HAP-1 (cell line): Measurements from ENCODE around the gene SLC5A11.
"Not testable (repeated sequence)": the region's sequence is repeated elsewhere in the genome, so short reads cannot be mapped to it uniquely, and the experiment has no call there.

Experiments used
- DNase-seq, 2 experiments: peaks; one replicate each; pipeline ENCODE4 v3.0.0-alpha.2; 2016 to 2020; ENCODE audit warnings: low spot score in 2 of 2
- H3K27me3 ChIP-seq: fragments of 250-450 bp; sonication (Bioruptor Pico); 2 replicates; pipeline ENCODE4 v1.5.1; 2020; ENCODE audit warnings: low read depth, mild to moderate bottlenecking, moderate library complexity
- H3K36me3 ChIP-seq: fragments of 250-450 bp; sonication (Bioruptor Pico); replicated peaks from 2 replicates; pipeline ENCODE4 v1.5.1; 2020; ENCODE audit warnings: mild to moderate bottlenecking
- H3K4me1 ChIP-seq: fragments of 250-450 bp; sonication (Bioruptor Pico); 2 replicates; pipeline ENCODE4 v1.5.1; 2020; ENCODE audit warnings: mild to moderate bottlenecking
- H3K4me3 ChIP-seq: fragments of 250-450 bp; sonication (Bioruptor Pico); 2 replicates; pipeline ENCODE4 v1.5.1; 2020; ENCODE audit warnings: mild to moderate bottlenecking, moderate library complexity
- H3K9me3 ChIP-seq: fragments of 250-450 bp; sonication (Bioruptor Pico); 2 replicates; pipeline ENCODE4 v1.5.1; 2020; ENCODE audit warnings: mild to moderate bottlenecking, moderate library complexity
- in situ Hi-C: fragments of 300-500 bp; cut with MboI; formaldehyde crosslinking; loops from 3 replicates; pipeline ENCODE4 v1.14.3; 2020; ENCODE audit warnings: low sequenced_read_pairs, inconsistent platforms, mixed read lengths

The SLC5A11 gene, protein sequence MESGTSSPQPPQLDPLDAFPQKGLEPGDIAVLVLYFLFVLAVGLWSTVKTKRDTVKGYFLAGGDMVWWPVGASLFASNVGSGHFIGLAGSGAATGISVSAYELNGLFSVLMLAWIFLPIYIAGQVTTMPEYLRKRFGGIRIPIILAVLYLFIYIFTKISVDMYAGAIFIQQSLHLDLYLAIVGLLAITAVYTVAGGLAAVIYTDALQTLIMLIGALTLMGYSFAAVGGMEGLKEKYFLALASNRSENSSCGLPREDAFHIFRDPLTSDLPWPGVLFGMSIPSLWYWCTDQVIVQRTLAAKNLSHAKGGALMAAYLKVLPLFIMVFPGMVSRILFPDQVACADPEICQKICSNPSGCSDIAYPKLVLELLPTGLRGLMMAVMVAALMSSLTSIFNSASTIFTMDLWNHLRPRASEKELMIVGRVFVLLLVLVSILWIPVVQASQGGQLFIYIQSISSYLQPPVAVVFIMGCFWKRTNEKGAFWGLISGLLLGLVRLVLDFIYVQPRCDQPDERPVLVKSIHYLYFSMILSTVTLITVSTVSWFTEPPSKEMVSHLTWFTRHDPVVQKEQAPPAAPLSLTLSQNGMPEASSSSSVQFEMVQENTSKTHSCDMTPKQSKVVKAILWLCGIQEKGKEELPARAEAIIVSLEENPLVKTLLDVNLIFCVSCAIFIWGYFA

DNA sequence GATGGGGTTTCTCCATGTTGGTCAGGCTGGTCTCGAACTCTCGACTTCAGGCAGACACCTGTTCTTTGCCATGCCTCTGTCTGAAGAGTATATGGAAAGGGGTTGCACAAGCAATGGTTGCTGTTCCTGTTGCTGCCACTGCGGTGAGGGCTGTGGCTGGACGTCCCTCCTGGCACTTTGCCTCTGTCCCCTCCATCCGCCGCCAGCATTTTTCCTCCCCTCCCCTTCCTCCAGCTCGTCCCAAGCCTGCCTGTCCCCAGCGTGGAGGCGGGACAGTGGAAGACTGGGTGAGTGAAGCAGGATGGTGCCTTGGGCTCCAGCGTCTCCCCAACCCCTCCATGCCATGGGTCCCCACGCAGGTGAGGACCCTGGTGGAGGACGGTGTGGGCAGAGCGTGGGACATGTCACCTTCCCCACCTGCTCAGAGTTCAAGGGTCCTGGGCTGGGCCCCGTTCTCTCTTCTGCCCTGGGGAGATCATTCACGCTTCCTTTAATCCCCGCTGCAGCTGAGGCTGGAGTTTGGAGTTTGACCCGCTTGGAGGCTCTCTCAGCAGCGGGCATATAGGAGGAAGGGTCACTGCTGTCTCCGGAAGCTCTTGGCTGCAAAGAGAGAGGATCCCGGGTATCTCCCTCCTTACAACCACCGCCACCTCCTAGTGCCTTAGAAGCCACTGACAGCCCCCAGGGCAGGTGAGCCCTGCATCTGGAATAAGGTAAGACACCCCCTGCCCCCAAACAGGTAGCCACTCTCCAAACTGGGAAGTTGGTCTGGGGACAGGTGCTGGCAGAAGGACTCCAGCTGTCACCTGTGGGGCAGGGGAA, at the start of gene SLC5A11:
Gene SLC5A11, plus strand, starts transcription at position 238 of the 822 bp plus-strand sequence. CDS start 12,681 bp downstream, outside the sequence.
- no peak for DNase-seq
- in situ Hi-C loops = no loop called here
- H3K36me3 ChIP-seq = no peaks in the 10 kb centered on the region
- no peaks in the 10 kb centered on the region for H3K27me3 ChIP-seq
- no peaks in the 10 kb centered on the region for H3K9me3 ChIP-seq
- no peaks in the 10 kb centered on the region for H3K4me1 ChIP-seq
- no peak within 1 kb of the TSS for H3K4me3 ChIP-seq

DNA sequence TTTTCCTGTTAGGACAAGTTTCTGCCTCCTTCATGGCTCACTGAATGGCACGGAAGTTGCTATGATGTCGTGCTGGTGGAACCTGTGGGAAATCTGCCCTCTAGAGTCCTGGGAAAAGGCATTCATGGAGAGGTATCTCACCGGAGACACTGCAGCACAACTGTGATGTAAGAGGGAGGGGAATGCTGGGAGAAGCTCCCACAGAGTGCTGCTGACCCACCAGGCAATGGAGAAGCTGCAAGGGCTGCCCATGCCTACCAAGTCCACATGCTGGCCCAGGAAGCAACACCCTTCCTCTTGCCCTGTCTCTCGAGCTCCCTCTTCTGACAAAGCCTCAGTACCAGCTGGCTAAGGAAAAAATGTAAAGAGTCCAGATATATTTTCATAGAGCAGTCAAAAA, 45.2 kb upstream of the SLC5A11 start:
- H3K4me1 ChIP-seq = no peaks in the 10 kb centered on the region
- in situ Hi-C loops = no loop called here
- H3K36me3 ChIP-seq = peaks cover 88% of the 10 kb centered on the region
- no peaks in the 10 kb centered on the region for H3K27me3 ChIP-seq
- H3K9me3 ChIP-seq = no peaks in the 10 kb centered on the region
- DNase-seq = peak in 1 of 2 experiments; percentile 19
- no peak overlapping the region for H3K4me3 ChIP-seq

DNA sequence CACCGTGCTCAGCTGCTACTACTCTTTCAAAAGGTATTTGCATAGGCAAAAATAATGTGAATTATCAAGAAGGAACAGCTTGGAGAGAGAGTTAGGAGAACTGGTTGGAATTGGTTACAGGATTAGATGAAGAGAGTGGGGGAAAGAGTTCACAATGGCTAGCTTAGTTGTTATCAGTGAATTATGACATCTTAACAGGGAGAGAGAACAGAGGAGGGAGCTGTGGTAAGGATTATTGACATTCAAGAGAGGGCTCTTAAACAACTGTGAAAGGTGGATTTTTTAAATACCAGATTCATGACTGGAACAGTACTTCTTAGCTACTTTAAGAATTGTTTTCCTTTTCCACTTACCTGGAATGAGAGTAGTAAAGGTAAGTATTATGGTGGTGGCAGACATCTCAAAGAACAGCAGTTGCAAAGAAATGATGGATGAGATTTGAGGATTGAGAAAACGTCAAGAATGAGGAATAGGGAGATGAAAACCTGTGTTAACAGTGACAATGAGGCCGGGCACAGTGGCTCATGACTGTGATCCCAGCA, 43.9 kb upstream of the SLC5A11 start:
- Histone ChIP-seq H3K36me3 (peaks cover 89% of the 10 kb centered on the region), H3K4me1 (no peaks in the 10 kb centered on the region), H3K27me3 (no peaks in the 10 kb centered on the region), H3K9me3 (no peaks in the 10 kb centered on the region), H3K4me3 (no peak overlapping the region)
- in situ Hi-C loops = no loop called here
- no peak for DNase-seq

DNA sequence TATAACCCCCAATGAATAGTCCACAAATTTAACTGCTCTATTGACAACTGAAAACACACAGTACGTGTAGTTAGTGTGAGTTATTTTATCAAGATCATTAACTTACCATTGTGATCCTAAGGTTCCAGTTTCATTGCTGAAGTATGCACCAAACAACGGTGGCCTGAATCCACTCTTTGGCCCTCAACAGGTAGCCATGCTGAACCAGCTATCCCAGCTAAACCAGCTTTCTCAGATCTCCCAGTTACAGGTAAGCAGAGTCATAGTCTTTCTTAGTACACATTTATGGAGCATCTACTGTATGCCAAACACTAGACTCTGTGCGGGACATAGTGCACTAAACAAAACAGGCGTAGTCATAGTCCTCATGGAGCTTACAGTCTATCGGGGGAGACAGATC, 40.3 kb upstream of the SLC5A11 start:
- DNase-seq = no peak
- H3K27me3 ChIP-seq = no peaks in the 10 kb centered on the region
- no peaks in the 10 kb centered on the region for H3K9me3 ChIP-seq
- in situ Hi-C loops = no loop called here
- no peak overlapping the region for H3K4me3 ChIP-seq
- H3K36me3 ChIP-seq = peaks cover 88% of the 10 kb centered on the region
- H3K4me1 ChIP-seq = no peaks in the 10 kb centered on the region

DNA sequence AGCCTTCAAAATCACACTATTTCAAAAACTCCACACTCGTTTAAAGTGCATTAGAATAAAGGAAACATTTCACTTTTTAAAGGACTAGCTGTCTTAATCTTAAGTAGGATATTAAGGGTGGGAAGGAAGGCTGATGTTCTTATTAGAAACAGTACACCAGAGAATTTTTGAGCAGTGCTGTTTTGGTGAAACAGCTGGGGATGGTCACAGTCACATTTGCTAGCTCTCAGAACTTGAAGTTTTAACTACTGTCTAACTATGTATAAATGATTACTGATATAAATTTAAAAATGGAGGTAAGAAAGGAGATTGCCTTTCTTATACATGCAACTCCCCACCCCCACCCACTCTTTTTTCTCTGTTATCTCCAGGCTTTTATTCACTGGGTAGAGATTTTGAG, 38.5 kb upstream of the SLC5A11 start:
- Histone ChIP-seq H3K4me1 (no peaks in the 10 kb centered on the region), H3K27me3 (no peaks in the 10 kb centered on the region), H3K36me3 (peaks cover 89% of the 10 kb centered on the region), H3K4me3 (no peak overlapping the region), H3K9me3 (no peaks in the 10 kb centered on the region)
- in situ Hi-C loops = no loop called here
- no peak for DNase-seq

DNA sequence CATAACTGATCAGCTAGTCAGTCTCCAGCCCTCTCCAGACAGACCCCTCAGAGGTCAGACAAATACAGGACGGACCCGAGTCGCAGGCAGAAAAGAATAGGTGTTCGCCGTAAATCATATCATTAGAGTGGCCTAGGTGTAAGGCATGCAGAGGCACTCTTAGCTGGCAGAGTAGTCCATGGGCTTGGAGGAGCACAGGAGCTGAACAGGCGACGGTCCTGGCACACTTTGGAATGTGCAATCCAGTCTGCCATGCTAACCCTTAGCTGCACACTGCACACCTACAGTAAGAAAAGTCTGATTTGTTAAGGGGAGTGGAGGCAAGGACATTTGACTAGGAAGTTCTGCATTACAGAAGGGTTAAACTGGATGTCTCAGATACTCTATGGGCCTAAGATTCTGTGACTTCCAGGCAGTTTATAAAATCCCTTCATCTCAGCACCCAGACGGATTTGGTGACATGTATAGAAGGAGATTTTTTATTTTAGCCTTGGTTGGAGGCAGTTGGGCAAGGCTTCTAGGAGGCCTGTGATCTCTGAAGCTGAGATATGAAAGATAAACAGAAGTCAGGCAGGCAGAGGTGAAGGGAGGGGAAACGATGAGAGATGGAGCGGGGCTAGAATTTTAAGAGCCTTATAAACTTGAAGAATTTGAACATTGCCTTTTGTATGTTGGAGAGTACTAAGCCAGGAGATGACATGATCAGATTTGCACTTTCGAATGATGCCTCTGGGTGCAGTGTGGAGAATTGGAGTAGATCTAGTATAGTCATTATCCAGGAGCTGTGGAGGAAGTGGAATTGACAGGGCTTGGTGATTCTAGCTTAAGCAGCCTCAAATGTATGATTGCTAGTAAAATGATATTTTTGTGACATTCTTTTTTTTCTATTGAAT, 34.6 kb upstream of the SLC5A11 start:
- H3K9me3 ChIP-seq = no peaks in the 10 kb centered on the region
- DNase-seq = no peak
- in situ Hi-C loops = no loop called here
- H3K27me3 ChIP-seq = no peaks in the 10 kb centered on the region
- H3K4me3 ChIP-seq = no peak overlapping the region
- peaks cover 89% of the 10 kb centered on the region for H3K36me3 ChIP-seq
- H3K4me1 ChIP-seq = no peaks in the 10 kb centered on the region

DNA sequence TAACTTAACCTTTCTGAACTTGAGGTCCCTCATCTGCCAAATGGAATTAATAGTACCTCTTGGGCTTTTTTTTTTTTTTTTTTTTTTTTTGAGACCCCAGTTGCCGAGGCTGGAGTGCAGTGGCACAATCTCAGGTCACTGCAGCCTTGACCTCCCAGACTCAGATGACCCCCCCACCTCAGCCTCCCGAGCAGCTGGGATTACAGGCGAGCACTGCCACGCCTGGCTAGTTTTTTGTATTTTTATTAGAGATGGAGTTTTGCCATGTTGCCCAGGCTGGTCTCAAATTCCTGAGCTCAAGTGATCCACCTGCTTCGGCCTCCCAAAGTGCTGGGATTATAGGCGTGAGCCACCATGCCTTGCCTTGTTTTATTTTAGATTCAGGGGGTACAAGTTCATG, 33.0 kb upstream of the SLC5A11 start:
- in situ Hi-C loops, H3K4me1 ChIP-seq, DNase-seq, H3K4me3 ChIP-seq, H3K9me3 ChIP-seq, H3K27me3 ChIP-seq: not testable (repeated sequence)
- peaks cover 88% of the 10 kb centered on the region for H3K36me3 ChIP-seq

DNA sequence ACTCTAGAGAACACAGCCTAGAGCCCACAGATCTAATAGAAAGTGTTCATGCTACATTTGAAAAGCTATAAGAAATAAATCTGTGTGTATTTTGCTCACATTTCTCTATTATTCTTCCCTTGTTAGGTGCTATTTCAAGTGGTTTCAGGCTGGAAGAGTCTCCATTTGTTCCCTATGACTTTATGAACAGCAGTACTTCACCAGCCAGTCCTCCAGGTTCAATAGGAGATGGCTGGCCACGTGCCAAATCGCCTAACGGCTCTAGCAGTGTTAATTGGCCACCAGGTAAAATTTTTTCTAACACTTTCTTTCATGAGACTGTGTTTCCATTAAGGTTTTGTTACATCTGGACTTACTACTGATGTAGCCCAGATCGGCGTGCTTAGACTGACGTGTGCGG, 30.7 kb upstream of the SLC5A11 start:
- no peak for DNase-seq
- no peaks in the 10 kb centered on the region for H3K4me1 ChIP-seq
- H3K4me3 ChIP-seq = no peak overlapping the region
- no peaks in the 10 kb centered on the region for H3K27me3 ChIP-seq
- in situ Hi-C loops = no loop called here
- no peaks in the 10 kb centered on the region for H3K9me3 ChIP-seq
- peaks cover 90% of the 10 kb centered on the region for H3K36me3 ChIP-seq

DNA sequence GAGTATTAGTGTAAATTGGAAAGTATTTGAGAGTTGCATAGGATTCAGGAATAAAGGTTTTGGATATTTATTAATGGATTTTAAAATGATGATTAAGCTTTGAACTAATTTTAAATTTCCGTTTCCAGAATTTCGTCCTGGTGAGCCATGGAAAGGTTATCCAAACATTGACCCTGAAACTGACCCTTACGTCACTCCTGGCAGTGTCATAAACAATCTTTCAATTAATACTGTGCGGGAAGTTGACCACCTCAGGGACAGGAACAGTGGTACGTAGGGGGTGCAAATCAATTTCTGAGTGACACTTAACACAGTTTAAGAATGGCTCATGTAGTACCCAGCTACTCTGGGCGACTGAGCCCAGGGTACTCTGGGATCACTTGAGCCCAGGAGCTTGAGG, 29.1 kb upstream of the SLC5A11 start:
- Histone ChIP-seq H3K4me3 (no peak overlapping the region), H3K27me3 (no peaks in the 10 kb centered on the region), H3K36me3 (peaks cover 90% of the 10 kb centered on the region), H3K9me3 (no peaks in the 10 kb centered on the region), H3K4me1 (no peaks in the 10 kb centered on the region)
- no peak for DNase-seq
- in situ Hi-C loops = no loop called here

DNA sequence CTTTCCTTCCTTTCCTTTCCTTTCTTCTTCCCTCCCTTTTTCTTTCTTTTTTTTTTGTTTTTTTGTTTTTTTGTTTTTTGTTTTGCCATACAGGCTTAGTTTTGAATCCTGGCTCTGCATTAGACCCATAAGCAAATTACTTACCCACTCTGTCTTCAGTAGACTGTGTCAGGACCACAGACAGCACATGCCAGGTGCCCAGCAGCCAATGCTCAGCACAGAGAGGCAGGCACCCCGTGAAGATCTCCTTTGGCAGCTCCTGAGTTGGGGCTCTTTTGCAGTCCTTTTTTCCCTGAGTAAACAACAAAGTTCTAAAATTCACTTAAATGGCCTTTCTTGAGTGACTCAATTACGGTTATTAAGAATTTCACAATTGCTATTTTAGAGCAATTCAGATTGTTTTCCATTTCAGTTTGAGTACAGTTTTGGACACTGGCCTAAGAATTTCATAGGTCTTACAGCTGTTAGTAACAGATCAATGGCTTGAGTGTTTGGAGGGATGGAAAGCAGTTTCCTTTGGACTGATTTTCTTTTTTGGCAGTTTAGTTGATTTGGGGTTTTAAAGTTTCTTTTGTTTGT, 26.2 kb upstream of the SLC5A11 start:
- no peak overlapping the region for H3K4me3 ChIP-seq
- no peaks in the 10 kb centered on the region for H3K9me3 ChIP-seq
- in situ Hi-C loops = no loop called here
- H3K36me3 ChIP-seq = peaks cover 90% of the 10 kb centered on the region
- H3K27me3 ChIP-seq = no peaks in the 10 kb centered on the region
- DNase-seq = no peak
- no peaks in the 10 kb centered on the region for H3K4me1 ChIP-seq

DNA sequence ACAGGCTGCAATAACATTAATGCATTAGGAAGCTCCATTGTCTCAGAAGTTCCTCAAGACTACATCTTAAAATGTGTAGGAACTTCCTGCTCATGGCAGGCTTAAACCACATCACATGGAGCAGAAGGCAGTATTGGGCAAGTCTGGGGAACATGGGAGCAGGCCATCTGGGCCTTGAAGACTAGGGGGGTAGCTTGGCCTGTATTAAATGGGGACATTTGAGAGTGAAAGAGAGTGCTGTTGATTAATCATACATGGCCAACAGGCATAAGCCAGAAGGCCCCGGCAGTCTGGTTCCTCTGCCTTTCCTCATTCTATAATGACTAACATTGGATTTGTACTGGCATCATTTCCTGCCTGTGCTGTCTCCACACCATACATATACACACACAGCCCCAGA, 25.2 kb upstream of the SLC5A11 start:
- DNase-seq = no peak
- in situ Hi-C loops = no loop called here
- Histone ChIP-seq H3K4me3 (no peak overlapping the region), H3K4me1 (no peaks in the 10 kb centered on the region), H3K9me3 (no peaks in the 10 kb centered on the region), H3K36me3 (peaks cover 85% of the 10 kb centered on the region), H3K27me3 (no peaks in the 10 kb centered on the region)

DNA sequence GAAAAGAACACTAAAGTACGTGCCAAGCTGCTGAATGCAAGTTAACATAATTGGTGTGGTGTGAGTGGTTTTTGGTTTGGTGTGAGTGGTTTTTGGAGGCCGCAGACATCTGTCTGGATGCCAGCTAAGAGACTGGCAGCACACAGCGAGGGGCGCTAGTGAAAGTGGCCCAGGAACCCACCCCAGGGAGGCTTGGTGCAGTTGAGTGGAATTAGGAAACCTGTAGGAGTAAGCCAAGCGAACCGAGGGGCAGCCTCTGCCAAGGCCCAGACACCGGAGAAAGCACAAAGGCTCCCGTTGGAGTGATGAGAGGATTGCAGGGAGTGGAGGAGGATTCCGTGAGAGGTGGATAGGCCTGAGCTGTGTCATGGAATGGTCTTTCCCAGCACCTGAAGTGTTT, 24.6 kb upstream of the SLC5A11 start:
- in situ Hi-C loops = no loop called here
- DNase-seq = no peak

DNA sequence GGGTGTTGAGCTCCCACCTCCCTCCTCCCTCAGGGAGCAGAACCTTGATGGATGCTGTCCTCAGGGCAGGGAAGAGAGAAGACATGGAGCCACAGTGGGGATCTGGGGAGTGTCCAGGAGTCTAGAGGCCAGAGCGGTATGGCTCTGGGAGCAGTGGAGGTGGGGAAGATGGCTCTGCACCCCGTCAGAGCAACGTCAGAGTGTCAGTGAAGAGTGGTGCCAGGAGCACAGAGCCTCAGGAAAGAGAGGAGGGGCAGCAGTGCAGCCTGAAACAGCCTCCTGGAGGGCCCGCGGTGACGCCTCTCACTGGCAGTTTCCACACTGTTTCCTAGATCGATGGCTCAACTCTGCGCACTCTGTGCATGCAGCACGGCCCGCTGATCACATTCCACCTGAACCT, 23.2 kb upstream of the SLC5A11 start:
- Histone ChIP-seq H3K36me3 (peaks cover 81% of the 10 kb centered on the region), H3K9me3 (no peaks in the 10 kb centered on the region), H3K4me1 (no peaks in the 10 kb centered on the region), H3K4me3 (no peak overlapping the region), H3K27me3 (no peaks in the 10 kb centered on the region)
- in situ Hi-C loops = no loop called here
- DNase-seq = no peak

More for the DNA sequence above, 24.6 kb upstream of the SLC5A11 start:
- H3K9me3 ChIP-seq = no peaks in the 10 kb centered on the region
- peaks cover 84% of the 10 kb centered on the region for H3K36me3 ChIP-seq
- H3K4me1 ChIP-seq = no peaks in the 10 kb centered on the region
- H3K4me3 ChIP-seq = no peak overlapping the region
- no peaks in the 10 kb centered on the region for H3K27me3 ChIP-seq
